Measurements from ENCODE around the gene OOSP4B.
"Not testable (repeated sequence)": the region's sequence is repeated elsewhere in the genome, so short reads cannot be mapped to it uniquely, and the experiment has no call there.

OOSP4B gene

DNA sequence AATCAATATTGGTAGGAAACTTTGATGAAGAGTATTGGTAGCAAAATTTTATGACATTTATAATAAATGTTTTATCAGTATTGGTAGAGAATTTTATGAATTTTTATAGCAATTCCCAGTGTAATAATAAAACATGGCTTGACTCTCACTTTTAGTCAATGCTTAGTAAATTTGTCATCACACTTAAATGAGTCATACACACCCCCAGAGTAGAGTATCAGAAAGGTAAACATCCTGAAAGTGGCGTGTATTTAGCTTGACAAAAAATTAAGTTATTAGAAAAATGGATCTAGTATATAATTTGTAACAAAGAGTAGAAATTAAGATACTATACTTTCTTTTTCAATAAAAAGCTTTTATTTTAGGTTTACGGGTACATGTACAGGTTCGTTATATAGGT, 42.1 kb downstream of the OOSP4B start:
- FAIRE-seq = no peak
- DNase-seq (ENCODE audit: insufficient read length, low spot score) = no peak

DNA sequence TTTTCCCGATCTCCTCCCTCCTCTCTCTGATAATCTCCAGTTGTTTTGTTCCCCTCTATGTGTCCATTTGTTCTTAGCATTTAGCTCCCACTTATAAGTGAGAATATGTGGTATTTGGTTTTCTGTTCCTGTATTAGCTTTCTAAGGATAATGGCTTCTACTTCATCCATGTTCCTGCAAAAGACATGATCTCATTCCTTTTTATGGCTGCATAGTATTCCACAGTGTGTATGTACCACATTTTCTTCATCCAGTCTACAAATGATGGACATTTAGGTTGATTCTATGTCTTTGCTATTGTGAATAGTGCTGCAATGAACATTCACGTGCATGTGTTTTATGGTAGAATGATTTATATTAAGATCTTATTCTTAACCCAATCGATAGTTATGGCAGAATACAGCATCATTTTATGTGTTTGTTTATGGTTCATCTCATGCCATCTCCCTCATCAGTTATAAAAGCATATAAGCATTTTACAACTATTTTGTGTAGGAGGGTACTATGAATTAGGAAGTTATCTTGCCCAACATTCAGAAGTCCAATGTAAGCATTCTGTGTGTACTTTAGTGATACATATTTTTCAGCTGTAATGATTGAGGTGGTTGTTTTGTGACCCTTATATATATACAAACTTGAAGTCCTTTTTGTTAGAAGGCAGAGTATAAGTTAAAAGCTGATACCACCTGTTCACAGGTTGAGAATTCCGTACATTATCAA, 42.7 kb downstream of the OOSP4B start:
- DNase-seq (ENCODE audit: insufficient read length, low spot score) (no peak), FAIRE-seq (no peak)

DNA sequence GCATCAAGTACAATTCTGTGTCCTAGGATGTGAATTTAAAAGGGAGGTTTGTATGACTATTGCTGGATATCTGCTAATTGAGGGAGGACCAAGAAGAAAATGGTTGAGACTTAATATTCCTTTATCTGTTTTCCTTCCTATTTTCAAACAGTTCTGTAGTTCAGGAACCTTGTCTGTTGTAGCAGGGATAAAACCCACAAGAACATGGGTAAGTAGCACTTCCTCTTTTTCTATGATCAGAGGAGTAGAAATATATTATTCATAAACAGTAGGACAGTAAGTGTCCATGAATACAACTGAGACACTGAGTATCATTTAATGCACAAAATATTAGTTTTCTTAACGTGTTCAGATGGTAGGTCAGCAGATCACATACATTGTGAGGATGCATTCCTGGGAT, 47.1 kb downstream of the OOSP4B start:
- FAIRE-seq (peak; percentile 45), DNase-seq (ENCODE audit: insufficient read length, low spot score) (no peak)

DNA sequence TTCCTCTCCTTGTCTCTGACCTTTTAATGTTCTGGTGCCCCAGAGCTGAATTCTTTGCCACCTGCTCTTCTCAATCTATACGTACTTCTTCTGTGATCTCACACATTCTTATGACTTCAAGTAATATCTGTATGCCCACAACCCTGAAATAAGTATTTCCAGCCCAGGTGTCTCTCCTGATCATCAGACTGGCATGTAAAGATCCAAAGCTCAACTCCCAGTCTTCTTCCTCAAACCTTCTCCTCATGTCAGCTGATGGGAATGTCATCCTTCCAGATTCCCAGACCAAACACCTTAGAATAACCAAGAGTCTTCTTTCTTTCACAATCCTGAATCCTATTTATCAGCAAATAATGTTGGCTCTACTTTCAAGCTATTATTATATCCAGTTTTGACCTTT, 48.8 kb downstream of the OOSP4B start:
- DNase-seq (ENCODE audit: insufficient read length, low spot score) (no peak), FAIRE-seq (no peak)

DNA sequence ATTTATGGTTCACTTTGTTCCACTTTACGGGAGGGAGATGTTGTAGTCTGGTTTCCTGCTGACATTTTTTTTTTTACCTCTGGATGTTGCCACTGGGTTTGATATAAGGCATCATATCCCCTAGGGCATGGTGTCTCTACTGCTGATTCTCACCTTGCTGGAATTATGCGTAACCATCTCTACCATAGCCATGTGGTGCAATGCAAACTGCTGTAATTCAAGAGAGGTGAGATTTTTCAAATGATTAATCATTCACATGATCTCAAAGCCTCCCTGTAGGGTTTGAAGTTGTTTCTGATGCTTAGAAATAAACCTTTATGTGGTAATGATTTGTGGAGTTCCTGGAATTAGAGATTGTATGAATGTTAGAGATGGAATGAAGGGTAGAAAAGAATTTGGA, 52.5 kb downstream of the OOSP4B start:
- FAIRE-seq (no peak), DNase-seq (ENCODE audit: insufficient read length, low spot score) (no peak)

DNA sequence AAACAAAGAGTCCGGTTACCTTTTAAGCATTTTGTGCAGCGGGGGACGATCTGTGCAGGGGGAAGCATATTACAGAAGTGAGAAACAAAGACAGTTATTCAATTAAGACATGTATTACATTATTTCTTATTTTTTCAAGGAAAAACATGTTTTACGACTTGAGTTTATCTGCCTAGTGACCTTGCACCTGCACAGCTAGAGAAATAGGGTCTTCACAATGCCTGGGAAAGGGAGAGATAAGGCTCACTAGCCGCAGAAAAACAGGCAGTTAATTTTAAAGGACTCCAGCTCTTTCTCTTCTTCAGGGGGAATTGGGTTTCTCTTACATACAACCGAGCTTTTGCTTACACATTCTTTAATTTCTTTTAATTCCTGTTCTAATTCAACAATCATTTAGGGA, 54.7 kb downstream of the OOSP4B start:
- not testable (repeated sequence) for DNase-seq (ENCODE audit: insufficient read length, low spot score); FAIRE-seq

DNA sequence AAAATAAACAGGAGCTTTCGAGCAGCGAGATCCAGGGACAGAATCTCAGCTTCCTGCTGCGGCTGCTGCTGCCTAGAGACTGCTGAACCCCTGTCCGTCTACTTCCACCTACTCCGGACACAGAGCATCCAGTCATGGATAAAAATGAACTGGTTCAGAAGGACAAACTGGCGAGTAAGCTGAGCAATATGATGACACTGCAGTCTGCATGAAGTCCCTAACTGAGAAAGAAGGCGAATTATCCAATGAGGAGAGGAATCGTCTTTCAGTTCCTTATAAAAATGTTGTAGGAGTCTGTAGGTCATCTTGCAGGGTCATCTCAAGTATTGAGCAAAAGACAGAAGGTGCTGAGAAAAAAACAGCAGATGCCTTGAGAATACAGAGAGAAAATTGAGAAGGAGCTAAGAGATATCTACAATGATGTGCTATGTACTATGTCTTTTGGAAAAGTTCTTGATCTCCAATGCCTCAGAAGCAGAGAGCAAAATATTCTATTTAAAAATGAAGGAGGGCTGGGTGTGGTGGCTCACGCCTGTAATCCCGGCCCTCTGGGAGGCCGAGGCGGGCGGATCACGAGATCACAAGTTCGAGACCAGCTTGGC, 60.3 kb downstream of the OOSP4B start:
- no peak for FAIRE-seq
- DNase-seq (ENCODE audit: insufficient read length, low spot score) = no peak

DNA sequence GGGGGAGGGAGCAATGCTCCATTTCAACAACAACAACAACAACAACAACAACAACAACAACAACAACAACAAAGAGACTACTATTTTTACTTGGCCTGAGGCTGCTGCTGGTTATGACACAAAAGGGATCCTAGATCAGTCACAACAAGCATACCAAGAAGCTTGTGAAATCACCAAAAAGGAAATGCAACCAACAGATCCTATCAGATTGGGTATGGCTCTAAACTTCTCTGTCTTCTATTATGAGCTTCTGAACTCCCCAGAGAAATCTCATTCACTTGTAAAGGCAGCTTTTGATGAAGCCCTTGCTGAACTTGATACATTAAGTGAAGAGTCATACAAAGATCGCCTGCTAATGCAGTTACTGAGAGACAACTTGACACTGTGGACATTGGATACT, 61.0 kb downstream of the OOSP4B start:
- no peak for DNase-seq (ENCODE audit: insufficient read length, low spot score)
- no peak for FAIRE-seq

DNA sequence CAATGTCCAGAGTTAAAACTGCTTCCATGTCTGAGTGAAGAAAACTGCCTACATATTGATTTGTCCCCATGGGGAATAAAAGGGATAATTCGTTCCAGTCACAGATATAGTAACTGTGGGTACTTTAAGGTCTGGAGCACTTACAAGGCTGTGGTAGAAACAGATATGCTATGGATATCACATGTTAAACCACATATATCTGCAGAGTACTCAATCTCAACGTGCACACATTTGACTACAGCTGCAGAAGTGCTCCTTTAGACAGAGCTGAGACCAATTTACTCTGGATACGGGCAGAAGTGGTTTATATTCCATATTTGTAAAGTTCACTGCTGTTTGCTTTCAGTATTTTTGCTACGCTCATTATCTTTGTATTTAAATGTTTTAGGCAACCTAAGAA, 61.8 kb downstream of the OOSP4B start:
- FAIRE-seq (no peak), DNase-seq (ENCODE audit: insufficient read length, low spot score) (no peak)

DNA sequence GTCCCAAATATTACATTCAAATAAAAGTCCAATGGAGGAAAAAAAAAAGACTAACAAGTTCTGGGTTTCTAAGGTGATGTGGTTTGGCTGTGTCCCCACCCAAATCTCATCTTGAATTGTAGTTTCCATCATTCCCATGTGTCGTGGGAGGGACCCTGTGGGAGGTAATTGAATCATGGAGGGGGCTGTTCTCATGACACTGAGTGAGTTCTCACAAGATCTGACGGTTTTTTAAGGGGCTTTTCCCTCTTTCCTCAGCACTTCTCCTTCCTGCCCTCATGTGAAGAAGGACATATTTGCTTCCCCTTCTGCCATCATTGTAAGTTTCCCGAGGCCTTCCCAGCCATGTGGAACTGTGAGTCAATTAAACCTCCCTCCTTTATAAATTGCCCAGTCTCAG, 63.6 kb downstream of the OOSP4B start:
- no peak for FAIRE-seq

More for the DNA sequence above, 63.6 kb downstream of the OOSP4B start:
- DNase-seq (ENCODE audit: insufficient read length, low spot score) = no peak
